Upper lobe of right lung (tissue), 1 donor: ENCODE measurements around the gene SLC22A12. TPM values are rescaled to one million over a fixed set of nuclear protein-coding genes. Genes with fewer than 3 reads are reported as not detected.

Experiments used
- ATAC-seq: fragments of 200-7000 bp; cut with Tn5 transposase; one replicate; pipeline ENCODE4 v1.9.1; 2020; ENCODE audit warnings: mild to moderate bottlenecking, moderate library complexity
- DNase-seq: peaks from one replicate; pipeline ENCODE4 v3.0.0-alpha.2; 2020
- H3K27ac ChIP-seq: fragments of 200-600 bp; one replicate; pipeline ENCODE4 v1.8.0; 2022
- H3K27me3 ChIP-seq: fragments of 200-600 bp; one replicate; pipeline ENCODE4 v1.8.0; 2022; ENCODE audit warnings: mild to moderate bottlenecking
- H3K36me3 ChIP-seq: fragments of 200-600 bp; one replicate; pipeline ENCODE4 v1.8.0; 2022
- H3K4me1 ChIP-seq: fragments of 200-600 bp; one replicate; pipeline ENCODE4 v1.8.0; 2022
- H3K4me3 ChIP-seq: fragments of 200-600 bp; one replicate; pipeline ENCODE4 v1.8.0; 2022; ENCODE audit warnings: mild to moderate bottlenecking
- H3K9me3 ChIP-seq: fragments of 200-600 bp; one replicate; pipeline ENCODE4 v1.8.0; 2022
- CTCF ChIP-seq: fragments of 200-600 bp; IDR thresholded peaks from one replicate; pipeline ENCODE4 v1.8.0; 2022; ENCODE audit warnings: antibody characterized with exemption
- intact Hi-C: fragments of 100-400 bp; cut with DNase I; formaldehyde crosslinking; loops from one replicate; pipeline ENCODE4 v1.11.0; 2022
- total RNA-seq: library from RNA; stranded (reverse); fragmentation: NEBNext Ultra II Directional; extraction: Animal tissue kit (Norgen Biotek cat#: 25700); gene quantifications from one replicate; pipeline ENCODE4 v1.2.1, GENCODE V29; 2021
- donor health status: DM: no; HTN: yes; CAD: no; lungs with severe emphysema.

The SLC22A12 gene
- total RNA-seq, 1 donor from 2014 or later = not detected

GRCh38 chr11:64598106-64598796, 7.2 kb downstream of the SLC22A12 start:
- H3K4me1 ChIP-seq = no peaks in the 10 kb centered on the region
- H3K9me3 ChIP-seq = no peaks in the 10 kb centered on the region
- no peak overlapping the region for H3K27ac ChIP-seq
- H3K36me3 ChIP-seq = no peaks in the 10 kb centered on the region
- DNase-seq (peak; percentile 50), ATAC-seq (no peak)
- intact Hi-C loops = no loop called here
- no peaks in the 10 kb centered on the region for H3K27me3 ChIP-seq
- H3K4me3 ChIP-seq = no peak overlapping the region
- no peak for TF ChIP-seq CTCF

- DNase-seq (no peak), ATAC-seq (no peak)
- no peaks in the 10 kb centered on the region for H3K36me3 ChIP-seq
- H3K4me1 ChIP-seq = no peaks in the 10 kb centered on the region
- no peak for TF ChIP-seq CTCF
- H3K9me3 ChIP-seq = no peaks in the 10 kb centered on the region
- no peak overlapping the region for H3K4me3 ChIP-seq
- no peak overlapping the region for H3K27ac ChIP-seq
- no peaks in the 10 kb centered on the region for H3K27me3 ChIP-seq
- intact Hi-C loops = no loop called here
These were observed 8.0 kb downstream of the SLC22A12 start for GRCh38 chr11:64598797-64599697.

- no peak for ATAC-seq
- no peaks in the 10 kb centered on the region for H3K27me3 ChIP-seq
- no peak for TF ChIP-seq CTCF
- H3K9me3 ChIP-seq = no peaks in the 10 kb centered on the region
- H3K4me3 ChIP-seq = no peak overlapping the region
- H3K27ac ChIP-seq = no peak overlapping the region
- H3K4me1 ChIP-seq = no peaks in the 10 kb centered on the region
- intact Hi-C loops = no loop called here
- H3K36me3 ChIP-seq = no peaks in the 10 kb centered on the region
- no peak for DNase-seq
These were observed 8.7 kb downstream of the SLC22A12 start for GRCh38 chr11:64599698-64600211.

- ATAC-seq = no peak
- no peaks in the 10 kb centered on the region for H3K4me1 ChIP-seq
These were observed 9.4 kb downstream of the SLC22A12 start for GRCh38 chr11:64600281-64600992.

More at GRCh38 chr11:64600281-64600992, 9.4 kb downstream of the SLC22A12 start:
- no peak overlapping the region for H3K27ac ChIP-seq
- H3K9me3 ChIP-seq = no peaks in the 10 kb centered on the region
- no peaks in the 10 kb centered on the region for H3K36me3 ChIP-seq
- no peak for TF ChIP-seq CTCF
- no peak overlapping the region for H3K4me3 ChIP-seq
- DNase-seq = no peak
- no peaks in the 10 kb centered on the region for H3K27me3 ChIP-seq
- intact Hi-C loops = no loop called here
